H1 (cell line): Measurements from ENCODE around the gene SCNN1A. TPM values are rescaled to one million over a fixed set of nuclear protein-coding genes. Genes with fewer than 3 reads are reported as not detected.

Experiments
- BRCA1 ChIP-seq: IDR thresholded peaks from 2 replicates; pipeline ENCODE4 v1.6.1; 2012; ENCODE audit warnings: low read depth, low read length, improper control_type of control experiment
- CBX5 ChIP-seq: fragments of 300-800, 300-1000 bp; sonication (generic); IDR thresholded peaks from 2 replicates; pipeline ENCODE4 v1.7.1; 2016; ENCODE audit warnings: antibody characterized with exemption, low read length, low read depth
- CHD7 ChIP-seq: fragments of 300-600 bp; sonication (generic); IDR thresholded peaks from 2 replicates; pipeline ENCODE4 v1.7.1; 2012; ENCODE audit warnings: low read length, moderate library complexity, mild to moderate bottlenecking, inconsistent platforms; ENCODE audit not compliant: insufficient replicate concordance
- GTF2F1 ChIP-seq: IDR thresholded peaks from 2 replicates; pipeline ENCODE4 v1.6.1; 2012; ENCODE audit warnings: low read depth, low read length, improper control_type of control experiment, borderline replicate concordance
- JUND ChIP-seq: IDR thresholded peaks from 2 replicates; pipeline ENCODE4 v1.6.1; 2011; ENCODE audit warnings: mild to moderate bottlenecking, improper control_type of control experiment, low read length
- KDM5A ChIP-seq: fragments of 200-600 bp; IDR thresholded peaks from 2 replicates; pipeline ENCODE4 v1.7.1; 2012; ENCODE audit warnings: mild to moderate bottlenecking, low read length, inconsistent platforms, mixed read lengths
- MAX ChIP-seq: IDR thresholded peaks from 2 replicates; pipeline ENCODE4 v1.6.1; 2012; ENCODE audit warnings: inconsistent platforms
- POLR2A ChIP-seq, 2 experiments: IDR thresholded peaks; 1 replicate in 1 of 2; 2 replicates in 1 of 2; pipeline ENCODE4 v1.6.1; 2011; ENCODE audit warnings: low read depth in 2 of 2, low read length in 2 of 2, mild to moderate bottlenecking in 2 of 2; ENCODE audit errors: control extremely low read depth in 1 of 2
- SAP30 ChIP-seq: fragments of 300-600 bp; sonication (generic); IDR thresholded peaks from 2 replicates; pipeline ENCODE4 v1.7.1; 2012; ENCODE audit warnings: low read length, moderate library complexity, mild to moderate bottlenecking, inconsistent platforms; ENCODE audit not compliant: insufficient read depth, insufficient replicate concordance
- YY1 ChIP-seq: IDR thresholded peaks from 2 replicates; pipeline ENCODE4 v1.6.1; 2011; ENCODE audit warnings: low read depth, mild to moderate bottlenecking, low read length
- ZNF274 ChIP-seq: IDR thresholded peaks from 2 replicates; pipeline ENCODE4 v1.7.0; 2012; ENCODE audit warnings: low read length, borderline replicate concordance; ENCODE audit errors: extremely low read depth
- polyA plus RNA-seq, 7 experiments: library from polyadenylated mRNA; depleted of rRNA in 3 of 7; stranded (reverse) in 5 of 7; unstranded in 2 of 7; fragments of >200 nt in 5 of 7; fragments of 200-250 nt in 2 of 7; gene quantifications; 1 replicate in 5 of 7; 2 replicates in 1 of 7; 4 replicates in 1 of 7; pipeline versions ENCODE4 v1.2.1 to v1.2.3, GENCODE V29; 2011 to 2013; ENCODE audit warnings: missing spikeins in 2 of 7, mixed read lengths in 2 of 7
- total RNA-seq: library from RNA; stranded (reverse); fragmentation: NEBNext Ultra II Directional; extraction: Animal tissue kit (Norgen Biotek cat#: 25700); gene quantifications from 2 replicates; pipeline ENCODE4 v1.2.1, GENCODE V29; 2021

The SCNN1A gene
- total and polyA plus RNA-seq, 2 of the 8 experiments (the other 6 are each of a cell fraction or from before 2014, with no cell fraction given) = 85.5 to 156 TPM

GRCh38 chr12:6323340-6323994, 51.9 kb downstream of the SCNN1A start (continued):
- TF ChIP-seq JUND (peak; percentile 97), MAX (no peak), YY1 (peak; percentile 51), CHD7 (no peak), KDM5A (no peak), GTF2F1 (no peak), CBX5 (no peak), ZNF274 (no peak), BRCA1 (no peak), SAP30 (no peak), POLR2A (IDR thresholded peaks at IDR 0.05; ENCODE audit: control extremely low read depth in 1 of 2, low read depth in 2 of 2, low read length in 2 of 2) (peak in 1 of 2 experiments; percentile 38; a peak in 1 of 3 replicates)
